HG03575 (cell line): Measurements from ENCODE around the gene SESTD1.
"Not testable (repeated sequence)": the region's sequence is repeated elsewhere in the genome, so short reads cannot be mapped to it uniquely, and the experiment has no call there.

Source experiments
- ATAC-seq: cut with Tn5 transposase; IDR thresholded peaks from one replicate; pipeline ENCODE4 v1.9.1; 2021; ENCODE audit not compliant: unreplicated experiment, insufficient number of reproducible peaks, low FRiP score; ENCODE audit errors: extremely low read depth

Gene SESTD1

DNA sequence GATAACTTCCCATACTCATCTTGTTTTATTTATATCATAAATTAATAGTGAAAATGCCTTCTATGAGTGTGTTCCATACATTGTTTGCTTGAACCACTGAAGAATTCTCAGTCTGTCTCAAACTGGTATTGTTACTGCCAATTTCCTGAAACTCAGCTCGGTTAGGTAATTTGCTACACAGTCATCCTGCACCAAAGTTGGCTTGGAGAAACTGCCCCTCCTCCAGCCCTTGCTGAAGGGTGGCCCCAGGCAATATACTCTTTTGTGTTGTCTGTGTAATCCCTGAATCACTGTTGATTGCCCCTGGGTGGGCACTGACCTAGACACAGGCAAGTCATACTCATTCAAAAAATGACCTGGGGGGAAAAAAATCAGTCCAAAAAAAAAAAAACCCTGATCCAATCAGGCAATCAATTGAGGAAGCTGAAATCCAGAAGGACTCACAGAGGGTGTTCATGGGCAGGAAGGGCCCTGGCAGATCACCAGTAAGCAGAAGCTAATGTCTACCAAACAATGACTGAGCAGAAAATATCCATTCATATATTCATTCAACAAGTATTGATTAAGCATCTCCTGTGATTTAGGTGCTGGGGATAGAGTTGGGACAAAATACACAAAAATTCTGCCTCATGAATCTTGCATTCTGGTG lies 3.8 kb upstream of the SESTD1 start:
- ATAC-seq: peak; percentile 69

DNA sequence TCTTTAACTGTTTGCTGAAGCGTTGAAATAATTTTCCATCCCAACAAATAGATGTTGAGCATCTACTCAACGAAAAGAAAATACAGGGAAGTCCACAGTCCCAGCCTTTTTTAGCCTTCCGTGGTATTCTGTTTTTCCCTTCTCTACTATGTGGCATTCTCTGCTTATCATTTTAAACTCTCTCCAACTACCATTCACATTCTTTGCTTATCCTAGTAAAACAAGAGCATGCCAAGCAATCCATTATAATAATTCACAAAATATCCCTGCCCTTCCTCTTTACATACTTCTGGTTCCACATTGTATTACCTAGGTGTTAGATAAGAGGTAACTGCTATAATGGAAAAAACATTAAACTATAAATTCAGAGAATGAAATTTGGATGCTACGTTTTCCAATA lies 1.6 kb upstream of the SESTD1 start:
- ATAC-seq: no peak

DNA sequence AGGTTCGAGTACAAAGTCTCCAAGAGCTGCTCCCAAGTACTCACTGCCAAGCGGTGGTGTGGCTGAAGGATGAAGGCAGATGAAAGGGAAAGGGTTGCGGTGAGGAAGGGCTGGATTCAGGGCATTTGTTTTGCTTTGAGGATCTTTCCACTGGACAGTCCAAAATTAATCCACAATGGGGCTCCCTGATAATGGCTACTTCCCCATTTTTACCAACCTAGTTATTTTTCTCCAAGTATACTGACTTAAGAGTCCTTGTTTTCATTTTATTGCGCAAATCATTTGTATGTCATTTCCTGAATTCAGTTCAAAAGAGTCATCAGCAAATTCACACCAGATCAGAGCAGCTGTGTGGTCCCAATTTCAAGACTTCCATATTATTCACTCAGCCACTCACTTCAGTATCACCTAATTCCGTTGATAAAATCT lies 464 bp upstream of the SESTD1 start:
- ATAC-seq: no peak

DNA sequence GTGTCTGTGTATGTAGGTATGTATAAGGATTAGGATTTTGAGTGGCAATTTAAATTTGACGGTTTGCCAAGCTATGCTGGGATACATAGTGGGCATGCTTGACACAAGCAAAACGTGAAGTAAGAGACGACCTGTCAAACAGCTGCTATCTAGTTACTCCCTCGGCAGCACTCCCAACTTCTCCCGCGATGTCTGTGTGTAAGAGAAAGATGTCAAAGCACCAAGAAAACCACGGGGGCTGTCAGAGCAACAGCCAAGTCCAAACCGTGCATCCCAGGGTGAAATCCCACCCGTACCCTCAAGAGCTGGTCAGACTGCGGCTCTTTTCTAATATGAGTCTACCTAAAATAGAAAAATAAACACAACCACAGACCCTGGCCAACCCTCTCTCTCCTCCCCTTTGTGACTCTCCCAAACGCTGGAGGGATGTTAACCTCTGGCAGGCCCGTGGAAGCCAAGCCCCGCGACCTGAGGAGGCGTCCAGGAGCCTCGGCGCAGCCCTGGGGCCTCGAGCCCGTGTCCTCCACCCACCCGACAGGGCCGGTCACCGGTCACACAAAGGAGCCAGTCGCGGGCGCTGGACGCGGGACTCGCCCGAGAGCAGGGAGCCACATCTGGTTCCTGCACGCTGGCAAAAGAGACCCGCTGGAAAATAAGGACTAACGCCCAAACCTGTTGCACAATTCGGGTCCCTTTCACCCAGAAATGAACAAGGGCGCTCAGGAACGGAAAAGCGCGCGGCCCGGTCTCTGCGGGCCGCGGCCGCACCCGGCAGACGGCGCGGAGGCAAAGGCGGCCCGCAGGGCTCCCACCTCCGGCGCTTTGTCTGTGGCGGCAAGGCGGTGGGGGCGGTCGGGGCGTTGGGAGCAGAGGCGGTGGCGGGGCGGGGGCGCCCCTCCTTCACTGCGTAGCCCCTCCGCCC lies 925 bp downstream of the SESTD1 start:
- no peak for ATAC-seq

DNA sequence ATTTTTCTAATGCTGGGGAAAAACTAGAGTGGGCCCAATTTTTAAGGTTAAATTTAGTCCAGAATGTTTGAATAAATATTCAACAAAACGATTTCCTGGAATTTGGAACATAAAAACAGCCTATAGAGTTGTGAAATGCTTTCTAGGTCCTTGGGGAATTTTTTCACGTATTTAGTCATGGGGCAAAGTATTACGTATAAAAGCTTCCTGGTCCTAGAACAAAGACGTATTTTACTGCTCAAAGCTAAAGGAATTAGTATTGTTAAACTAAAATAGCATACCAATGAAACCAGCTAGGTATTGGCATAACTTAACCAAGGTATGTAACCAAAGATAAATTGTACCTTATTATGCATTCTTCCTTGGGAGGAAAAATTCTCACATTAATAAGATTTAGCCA lies 1.6 kb downstream of the SESTD1 start:
- ATAC-seq: no peak

DNA sequence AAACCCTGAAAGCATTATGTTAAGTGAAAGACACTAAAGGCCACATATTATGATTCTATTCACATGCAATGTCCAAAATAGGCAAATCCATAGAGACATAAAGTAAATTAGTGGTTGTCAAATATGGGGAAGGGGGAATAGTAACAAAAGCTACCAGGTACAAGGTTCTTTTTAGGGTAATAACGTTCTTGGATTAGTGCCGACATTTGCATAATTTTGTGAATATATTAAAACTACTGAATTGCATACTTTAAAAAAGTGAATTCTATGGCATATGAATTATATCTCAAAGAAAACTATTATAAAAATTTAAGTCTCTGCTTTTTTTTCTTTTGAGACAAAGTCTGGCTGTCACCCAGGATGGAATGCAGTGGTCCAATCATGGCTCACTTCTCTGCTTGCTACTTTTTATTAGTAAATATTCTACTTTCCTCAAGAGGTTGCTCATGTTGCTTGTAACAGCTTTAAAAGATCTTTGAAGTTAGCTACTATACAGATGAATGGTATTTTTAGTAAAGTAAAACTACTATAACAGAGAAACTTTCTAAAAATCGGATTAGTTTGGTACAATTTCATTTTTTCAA lies 2.5 kb downstream of the SESTD1 start:
- no peak for ATAC-seq

DNA sequence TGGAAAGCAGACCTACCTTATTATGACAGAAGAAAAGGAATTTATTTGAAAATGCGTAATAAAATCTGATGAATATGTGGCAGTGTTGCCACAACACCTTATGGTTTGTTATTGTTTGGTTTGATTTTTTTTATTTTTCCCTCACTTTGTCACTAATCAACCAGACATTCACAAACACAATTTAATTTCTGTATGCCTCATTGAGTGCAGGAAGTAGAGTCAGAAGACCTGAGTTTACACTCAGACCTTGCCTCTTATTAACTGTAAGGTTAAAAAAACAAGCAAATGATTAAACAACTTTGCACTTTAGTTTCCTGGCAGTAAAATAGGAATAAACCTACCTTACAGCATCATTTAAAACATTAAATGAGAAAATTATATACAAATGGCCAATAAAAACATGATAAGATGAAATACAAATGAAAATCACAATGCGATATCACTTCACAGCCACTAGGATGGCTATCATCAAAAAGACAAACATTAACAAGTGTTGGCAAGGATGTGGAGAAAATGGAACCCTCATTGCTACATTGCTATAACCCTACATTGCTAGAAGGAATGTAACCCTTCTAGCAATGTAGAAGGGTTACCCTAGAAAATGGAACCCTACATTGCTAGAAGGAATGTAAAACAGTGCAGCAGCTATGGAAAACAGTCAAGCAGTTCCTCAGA lies 3.3 kb downstream of the SESTD1 start:
- no peak for ATAC-seq

DNA sequence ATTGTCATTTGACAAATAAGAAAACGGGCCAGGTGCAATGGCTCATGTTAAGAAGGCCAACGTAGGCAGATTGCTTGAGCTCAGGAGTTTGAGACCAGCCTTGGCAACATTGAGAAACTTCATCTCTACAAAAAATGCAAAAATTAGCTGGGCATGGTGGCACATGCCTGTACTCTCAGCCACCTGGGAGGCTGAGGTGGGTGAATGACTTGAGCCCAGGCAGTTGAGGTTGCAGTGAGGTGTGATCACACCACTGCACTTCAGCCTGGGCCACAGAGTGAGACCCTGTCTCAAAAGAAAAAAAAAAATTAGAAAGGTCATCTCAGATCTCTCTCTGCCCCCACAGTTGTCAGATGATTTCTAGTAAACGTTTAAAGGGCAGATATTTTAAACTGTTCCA lies 4.4 kb downstream of the SESTD1 start:
- no peak for ATAC-seq

DNA sequence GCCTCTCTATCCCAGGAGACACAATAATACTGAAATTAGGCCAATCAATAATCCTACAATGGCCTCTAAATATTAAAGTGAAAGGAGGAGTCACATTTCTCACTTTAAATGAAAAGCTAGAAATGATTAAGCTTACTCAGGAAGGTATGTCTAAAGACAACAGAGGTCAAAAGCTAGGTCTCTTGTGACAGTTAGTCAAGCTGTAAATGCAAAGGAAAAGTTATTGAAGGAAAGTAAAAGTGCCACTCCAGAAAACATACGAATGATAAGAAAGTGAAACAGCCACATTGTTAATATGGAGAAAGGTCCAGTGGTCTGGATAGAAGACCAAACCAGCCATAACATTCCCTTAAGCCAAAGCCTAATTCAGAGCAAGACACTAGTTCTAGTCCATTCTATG lies 9.5 kb downstream of the SESTD1 start:
- no peak for ATAC-seq

DNA sequence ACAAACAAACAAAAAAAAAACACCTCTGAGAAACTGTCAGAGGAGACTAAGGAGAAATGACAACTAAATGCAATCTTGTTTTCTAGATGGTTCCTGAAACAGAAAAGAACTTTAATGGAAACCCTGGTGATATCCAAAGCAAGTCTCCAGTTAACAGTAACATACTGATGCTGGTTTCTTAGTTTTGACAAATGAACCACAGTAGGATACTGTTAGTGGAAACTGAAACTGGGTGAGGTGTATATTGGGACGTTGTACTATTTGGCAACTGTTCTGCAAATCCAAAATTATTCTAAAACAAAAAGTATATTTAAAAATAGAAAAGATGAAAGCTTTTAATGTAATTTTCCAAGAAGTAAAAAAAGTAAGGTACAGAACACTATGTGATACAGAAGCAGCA lies 11.4 kb downstream of the SESTD1 start:
- ATAC-seq: no peak

DNA sequence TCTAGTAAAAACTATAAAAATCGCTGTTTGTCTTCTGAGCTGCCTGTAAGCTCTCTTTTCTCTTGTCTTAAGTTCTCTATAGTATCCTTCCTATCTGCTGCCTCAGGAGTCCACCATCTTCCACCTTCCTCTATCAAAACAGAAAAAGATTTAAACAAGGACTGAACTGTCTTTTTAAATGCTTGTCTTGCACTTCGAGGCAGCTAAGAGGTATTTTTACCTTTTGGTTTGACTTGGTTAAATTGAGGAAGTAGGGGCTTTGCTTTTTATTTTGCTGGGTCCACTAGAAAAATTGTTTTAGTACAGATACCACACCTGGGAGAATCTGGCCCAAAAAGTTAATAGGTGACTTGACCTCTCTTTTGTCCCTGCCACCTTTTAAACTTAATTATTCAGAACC lies 12.2 kb downstream of the SESTD1 start:
- ATAC-seq: no peak

DNA sequence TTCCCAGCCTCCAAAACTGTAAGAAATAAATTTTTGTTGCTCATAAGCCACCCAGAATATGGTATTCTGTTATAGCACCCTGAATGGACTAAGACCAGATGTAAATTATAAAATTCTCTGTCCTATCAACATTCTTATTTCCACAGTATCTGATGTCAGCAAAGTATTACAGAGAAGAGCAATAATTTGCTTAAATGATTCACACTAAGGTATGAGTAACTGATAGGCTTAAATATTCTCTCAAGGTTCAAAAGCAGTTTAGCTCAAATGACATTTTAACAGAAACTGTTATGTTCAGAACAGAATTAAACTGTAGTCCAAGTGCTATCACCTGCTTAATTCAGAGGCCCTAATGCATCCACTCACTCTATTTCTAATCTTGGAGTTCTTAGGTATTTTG lies 12.8 kb downstream of the SESTD1 start:
- ATAC-seq: no peak

DNA sequence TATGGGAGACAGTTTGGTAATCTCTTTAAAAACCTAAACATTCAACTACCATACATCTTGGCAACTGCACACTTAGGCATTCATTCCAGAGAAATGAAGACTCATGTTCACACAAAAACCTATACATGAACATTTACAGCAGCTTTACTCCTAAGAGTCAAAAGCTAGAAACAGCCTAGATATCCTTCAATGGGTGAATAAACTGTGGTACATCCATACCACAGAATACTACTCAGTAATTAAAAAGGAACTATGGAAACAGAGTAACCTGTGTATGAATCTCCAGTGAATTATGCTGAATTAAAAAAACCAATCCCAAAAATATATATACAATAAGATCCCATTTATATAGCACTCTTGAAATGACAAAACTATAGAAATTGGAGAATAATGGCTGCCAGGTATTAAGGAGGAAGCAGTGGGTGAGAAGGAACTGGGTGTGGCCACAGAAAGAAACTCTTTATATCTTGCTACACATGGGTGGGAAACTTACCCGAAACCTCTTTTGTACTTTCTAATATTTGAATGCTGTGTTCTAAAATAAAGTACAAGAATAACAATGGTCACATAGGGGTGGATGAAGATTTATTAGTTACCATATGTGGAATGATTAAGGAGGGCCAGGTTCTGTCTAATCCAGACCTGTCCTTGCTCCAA lies 13.7 kb downstream of the SESTD1 start:
- no peak for ATAC-seq

DNA sequence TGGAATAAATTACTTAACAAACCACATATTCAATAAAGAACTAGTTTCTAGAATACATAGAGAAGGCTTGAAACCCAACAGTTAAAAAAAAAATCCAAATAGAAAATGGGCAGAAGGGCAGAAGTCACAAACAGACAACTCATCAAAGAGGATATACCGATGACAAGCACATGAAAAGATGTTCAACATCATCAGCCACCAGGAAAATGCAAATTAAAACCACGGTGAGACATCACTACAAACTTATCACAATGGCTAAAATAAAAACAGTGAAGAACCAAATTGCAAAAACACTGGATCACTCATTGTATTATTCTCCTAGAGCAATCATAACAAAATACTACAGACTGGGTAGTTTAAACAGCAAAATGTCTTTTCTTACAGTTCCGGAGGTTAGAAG lies 14.5 kb downstream of the SESTD1 start:
- no peak for ATAC-seq

DNA sequence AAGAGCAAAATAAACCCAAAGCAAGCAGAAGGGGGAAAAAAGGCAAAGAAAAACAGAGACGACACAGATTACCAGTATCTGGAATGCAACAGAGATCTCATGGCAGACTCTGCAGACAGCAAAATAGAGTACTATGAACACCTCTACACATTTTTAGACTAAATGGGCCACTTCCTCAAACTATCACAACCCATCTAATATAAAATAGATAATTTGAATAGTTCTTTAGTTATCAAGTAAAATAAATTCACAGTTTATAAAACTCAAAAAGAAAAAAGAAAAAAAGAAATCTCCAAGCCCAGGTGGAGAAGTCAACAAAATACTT lies 16.6 kb downstream of the SESTD1 start:
- ATAC-seq: no peak

DNA sequence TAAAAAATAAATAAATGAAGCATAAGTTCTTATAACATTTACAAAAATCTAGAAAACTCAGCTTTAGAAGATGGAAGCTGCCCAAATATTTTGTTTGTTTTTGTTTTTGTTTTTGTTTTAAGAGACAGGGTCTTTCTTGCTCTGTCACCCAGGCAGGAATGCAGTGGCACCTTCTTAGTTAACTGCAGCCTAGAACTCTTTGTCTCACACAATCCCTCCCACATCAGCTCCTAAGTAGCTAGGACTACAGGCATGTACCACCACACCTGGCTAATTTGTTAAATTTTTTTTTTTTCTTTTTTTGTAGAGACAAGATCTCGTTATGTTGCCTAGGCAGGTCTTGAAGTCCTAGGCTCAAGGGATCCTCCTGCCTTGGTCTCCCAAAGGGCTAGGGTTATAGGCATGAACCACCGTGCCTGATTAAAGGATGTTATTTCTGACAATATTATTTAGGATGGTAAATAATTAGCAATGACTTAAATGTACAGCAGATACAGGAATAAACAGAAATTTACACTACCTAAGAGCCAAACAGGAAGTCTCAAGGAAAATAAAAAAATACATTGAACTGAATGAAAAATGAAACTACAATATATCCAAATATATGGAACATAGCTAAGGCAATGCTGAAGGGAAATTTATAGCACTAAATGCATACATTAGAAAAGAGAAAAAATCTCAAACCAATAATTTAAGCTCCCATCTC lies 17.2 kb downstream of the SESTD1 start:
- ATAC-seq: no peak

DNA sequence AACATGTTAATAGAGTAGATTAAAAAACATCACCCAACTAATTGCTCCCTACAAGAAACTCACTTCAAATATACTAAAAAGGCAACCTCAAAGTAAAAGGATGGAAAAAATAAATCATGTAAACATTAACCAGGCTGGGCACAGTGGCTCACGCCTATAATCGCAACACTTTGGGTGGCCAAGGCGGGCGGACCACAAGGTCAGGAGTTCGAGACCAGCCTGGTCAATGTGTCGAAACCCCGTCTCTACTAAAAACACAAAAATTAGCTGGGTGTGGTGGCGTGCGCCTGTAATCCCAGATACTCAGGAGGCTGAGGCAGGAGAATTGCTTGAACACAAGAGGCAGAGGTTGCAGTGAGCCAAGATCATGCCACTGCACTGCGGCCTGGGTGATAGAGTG lies 18.8 kb downstream of the SESTD1 start:
- ATAC-seq: not testable (repeated sequence)

DNA sequence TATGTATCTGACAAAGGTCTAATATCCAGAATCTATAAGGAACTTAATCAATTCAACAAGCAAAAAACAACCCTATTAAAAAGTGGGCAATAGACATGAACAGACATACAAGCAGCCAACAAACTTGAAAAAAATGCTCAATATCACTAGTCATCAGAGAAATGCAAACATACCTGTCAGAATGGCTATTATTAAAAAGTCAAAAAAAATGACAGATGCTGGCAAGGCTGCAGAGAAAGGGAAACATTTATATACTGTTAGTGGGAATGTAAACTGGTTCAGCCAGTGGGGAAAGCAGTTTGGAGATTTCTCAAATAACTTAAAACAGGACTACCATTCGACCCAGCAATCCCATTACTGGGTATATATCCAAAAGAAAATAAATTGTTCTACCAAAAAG lies 21.6 kb downstream of the SESTD1 start:
- no peak for ATAC-seq
